T-helper 2 cell (primary cell): Measurements from ENCODE around the gene NLRC3.

Experiments
- DNase-seq, 5 experiments: peaks; one replicate each; pipeline versions ENCODE4 v3.0.0 to v3.0.0-alpha.2; 2012 to 2022

Gene NLRC3

DNA sequence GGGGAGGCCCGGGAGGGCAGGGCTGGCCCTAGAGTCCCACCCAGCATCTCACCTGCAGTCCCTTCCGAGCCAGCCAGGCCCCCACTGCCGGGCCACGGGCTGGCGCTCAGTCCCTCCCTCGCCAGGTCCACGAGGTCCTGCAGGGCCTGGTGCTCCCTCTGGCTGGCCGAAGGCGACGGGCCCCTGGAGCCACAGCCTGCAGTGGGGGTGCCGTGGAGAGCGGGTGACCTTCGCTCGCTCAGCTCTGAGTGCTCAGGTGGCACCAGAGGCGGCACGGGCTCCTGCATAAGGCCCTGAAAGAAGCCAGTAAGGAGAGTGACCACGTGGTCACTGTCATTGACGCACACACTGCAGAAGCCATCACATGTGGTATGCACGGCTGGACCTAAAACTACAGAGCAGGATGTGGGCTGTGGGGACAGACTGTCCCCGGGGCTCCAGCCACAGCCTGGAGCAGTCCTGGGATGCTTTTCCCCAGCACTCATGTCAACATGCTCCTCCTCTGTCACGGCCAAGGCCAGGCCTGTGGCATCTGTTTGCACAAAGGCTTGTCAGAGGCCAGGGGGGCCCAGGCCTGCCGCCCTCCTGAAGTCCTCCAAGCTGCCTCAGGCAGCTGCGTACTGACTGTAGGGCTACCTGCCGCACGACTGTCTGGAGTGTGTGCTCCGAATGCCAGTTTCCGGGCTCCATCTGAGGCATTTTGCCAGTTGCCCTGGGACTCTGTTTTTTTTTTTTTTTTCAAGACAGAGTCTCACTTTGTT lies 19.1 kb upstream of the NLRC3 start:
- DNase-seq = no peak

DNA sequence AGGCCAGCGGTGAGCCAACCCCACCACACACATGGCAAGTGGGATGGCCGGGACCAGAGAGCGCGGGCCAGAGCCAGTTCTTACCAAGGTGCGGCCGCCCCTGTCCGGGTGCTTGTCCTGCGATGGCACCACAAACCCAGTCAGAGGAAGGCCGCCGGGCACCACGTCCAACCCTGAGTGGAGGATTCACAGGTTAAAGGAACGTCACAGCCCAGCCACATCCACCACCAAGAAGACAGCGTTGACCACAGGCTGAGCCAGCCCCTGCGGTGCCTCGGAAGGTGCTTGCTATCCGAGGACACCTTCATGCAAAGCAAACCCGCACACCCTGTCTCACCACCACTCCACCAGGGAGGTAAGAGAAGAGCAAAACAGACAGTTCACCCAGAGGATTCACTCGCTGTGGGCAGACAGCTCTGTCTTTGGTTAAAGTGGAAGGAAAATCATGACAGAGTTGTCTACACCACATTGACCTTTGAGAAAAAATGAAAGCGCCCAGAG lies 18.4 kb upstream of the NLRC3 start:
- no peak for DNase-seq

DNA sequence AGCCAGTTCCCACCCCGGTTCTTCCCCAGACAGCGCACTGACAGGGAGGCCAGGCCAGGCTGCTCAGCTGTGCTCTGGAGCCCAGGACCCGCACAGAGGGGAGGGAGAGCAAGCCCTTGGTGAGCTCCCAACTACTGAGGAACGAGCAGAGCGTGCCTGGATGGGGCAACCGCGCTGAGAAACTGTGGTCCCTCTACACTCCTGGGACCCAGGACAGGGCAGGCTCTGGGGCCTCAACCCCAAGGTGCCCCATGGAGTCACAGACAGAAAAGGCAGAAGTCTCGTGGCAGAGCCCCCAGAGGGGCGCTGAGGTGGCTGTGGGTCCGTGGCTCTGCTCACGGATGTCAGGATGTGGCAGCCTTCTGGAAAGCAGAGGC lies 17.9 kb upstream of the NLRC3 start:
- no peak for DNase-seq

DNA sequence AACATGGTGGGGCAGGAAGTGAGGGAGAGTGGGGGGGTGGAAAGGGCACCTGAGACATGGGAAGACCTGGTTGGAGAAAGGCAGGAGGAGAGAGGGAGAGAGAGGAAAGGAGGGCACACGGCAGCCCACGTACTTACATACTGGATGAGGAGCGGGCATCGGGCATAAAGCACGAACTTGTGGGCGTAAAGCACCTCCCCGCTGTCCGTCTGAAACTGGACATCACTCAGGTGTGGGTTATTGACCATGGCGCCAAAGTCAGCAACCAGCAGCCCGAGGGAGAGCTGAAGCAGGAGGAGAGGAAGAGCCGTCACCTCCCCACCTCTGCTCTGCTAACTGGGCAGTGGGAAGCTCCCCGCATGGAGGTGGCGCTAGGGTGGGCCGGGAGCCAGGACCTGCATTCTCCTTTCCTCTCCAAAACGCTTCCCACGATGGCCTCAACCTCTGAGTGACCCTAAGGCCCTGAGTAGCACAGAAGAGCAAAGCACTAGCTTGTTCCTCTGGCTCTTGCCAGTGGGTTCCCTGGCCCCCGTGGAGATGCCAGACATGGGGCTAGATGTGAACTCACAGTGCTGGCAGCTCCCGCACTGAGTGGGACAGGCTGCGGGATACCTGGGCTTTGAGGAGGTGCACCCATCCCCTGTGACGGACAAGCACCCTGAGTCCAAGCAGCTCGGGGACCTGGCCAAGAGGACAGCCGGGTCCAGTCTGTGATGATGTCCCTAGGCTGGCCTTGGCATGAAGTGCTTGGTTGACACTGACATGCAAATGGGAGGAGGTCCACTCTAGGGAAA lies 17.3 kb upstream of the NLRC3 start:
- DNase-seq = no peak

DNA sequence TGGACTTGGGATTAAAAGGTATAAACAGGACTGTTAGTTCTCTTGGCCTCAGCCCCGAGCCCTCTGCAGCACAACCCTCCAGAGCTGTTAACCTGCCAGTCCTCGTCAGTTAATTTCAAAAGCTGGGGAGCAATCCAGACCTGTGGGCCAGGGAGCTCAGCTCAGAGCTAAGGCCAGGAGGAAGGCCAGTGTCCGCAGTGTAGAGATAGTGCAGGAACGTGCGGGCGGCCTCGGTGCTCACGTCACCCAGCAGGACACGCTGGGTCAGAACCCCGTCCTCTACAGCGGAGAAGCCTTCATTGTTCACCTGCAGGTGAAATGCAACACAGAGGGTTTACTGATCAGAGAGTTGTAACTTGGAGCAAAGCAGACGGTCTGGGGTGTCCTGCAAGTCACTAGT lies 15.4 kb upstream of the NLRC3 start:
- DNase-seq = no peak

DNA sequence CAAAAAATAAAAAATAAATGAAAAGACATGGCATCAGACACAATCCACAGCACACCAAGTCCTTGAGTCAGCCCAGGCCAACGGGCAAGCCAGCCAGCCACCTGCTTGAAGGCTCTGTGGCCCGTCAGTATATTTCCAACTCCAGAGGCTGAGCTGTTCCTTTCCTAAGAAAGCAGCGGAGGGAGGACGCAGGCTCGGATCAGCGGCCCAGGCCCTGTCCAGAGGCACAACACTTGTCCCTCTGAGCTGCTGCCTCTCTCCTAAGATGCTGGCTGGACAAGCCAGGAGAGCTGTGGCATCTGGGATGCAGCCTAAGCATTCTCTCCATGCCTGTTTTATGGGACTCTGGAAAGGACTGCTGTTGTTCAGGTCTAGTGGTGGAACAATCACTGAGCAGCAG lies 14.8 kb upstream of the NLRC3 start:
- no peak for DNase-seq

DNA sequence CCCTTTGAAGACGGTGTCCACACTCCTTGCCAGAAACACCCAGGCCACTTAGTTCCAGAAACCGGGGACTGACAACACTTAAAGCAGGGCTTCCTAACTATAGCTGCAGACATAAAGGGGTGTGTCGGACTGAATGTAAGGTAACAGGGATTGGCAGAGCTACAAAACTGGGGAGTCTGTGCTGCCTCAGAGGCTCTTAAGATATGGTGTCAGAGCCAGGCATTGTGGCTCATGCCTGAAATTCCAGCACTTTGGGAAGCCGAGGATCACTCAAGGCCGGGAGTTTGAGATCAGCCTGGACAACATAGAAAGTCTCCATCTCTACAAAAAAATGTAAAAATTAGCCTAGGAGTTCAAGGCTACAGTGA lies 14.2 kb upstream of the NLRC3 start:
- no peak for DNase-seq

DNA sequence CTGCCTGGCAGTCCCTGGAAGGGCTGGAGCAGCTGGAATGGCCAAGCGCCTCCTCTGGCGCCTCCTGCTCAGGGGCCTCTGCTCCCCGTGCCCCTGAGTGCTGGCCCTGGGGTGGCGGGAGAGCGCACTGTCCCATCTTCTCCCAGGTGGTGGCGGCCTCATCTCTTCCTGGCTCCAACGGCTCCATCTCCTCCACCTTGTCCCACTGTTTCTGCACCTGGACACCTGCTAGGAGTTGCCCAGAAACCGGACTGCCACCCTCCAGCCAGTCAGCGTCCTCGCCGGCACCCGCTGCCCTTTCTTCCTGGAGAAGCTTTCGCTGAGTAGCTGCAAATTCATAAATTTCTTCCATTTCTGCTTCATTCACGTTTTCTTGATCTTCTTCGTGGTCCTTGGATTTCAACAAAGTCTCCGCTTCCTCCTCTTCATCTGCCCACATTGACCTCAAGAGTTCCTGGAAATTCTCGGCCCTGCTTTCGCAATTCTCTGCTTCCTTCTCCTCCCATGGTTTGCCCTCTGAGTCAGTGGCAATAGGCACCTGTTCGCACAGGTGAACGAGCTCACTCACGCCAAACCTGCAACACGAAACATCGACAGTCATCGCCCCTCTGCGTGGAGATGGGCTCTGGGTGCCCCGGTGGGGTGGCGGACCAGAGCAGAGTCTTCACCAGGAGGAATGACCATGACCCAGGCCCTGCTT lies 13.7 kb upstream of the NLRC3 start:
- DNase-seq = no peak

DNA sequence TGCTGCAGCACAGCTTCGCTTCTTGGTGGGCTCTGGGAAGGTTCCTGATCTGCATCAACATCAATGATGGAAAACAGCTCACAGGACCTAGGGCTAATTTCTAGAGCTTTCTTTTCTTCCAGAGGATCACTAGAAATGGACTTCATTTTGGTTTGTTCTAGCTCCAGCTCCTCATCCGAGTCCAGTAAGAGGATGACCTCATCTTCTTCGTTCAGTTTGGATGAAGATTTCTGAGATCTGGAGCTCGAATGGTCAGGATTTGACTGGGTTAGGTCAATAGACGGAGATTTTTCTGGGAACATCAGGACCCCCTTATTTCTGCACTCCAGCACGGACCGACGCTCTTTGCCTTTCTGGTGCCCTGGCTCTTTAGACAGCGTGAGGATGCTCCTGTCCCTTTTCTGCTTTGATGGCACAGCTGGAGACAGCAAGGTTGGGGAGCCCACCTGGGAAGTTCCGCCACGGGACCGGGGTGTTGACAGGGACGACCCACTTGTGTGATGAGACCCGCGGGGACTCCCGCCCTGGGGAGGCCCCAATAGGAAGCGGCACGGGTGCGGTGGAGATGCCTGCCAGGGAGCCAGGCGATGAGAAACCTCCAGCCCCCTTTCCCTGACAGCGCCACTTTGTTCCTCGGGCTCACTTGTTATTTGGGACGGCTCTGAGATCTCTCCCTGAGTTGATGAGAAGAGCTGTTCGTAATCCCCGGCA lies 12.9 kb upstream of the NLRC3 start:
- no peak for DNase-seq

DNA sequence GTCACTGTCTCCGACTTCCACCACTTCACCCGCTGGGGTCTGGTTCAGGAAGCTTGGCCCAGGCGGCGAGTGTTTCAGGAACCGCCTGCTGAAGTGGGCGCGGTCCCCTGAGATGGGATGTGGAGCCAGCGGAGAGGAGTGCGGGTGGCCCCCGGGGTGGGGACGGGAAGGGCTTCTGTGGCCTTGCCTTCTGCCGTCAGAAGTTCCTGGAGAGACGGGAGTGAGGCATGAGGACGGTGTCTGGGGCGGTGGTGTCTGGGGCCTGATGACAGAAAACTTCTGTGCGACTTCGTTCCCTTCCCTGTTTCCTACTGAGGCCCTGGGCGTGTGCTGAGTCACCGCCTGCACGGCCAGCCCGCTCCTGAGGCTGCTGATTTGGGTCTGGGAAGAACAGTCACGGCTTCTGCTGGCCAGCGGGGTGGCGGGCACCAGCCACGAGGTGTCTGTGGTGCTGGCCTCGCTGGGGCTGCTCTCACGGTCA lies 12.3 kb upstream of the NLRC3 start:
- no peak for DNase-seq

DNA sequence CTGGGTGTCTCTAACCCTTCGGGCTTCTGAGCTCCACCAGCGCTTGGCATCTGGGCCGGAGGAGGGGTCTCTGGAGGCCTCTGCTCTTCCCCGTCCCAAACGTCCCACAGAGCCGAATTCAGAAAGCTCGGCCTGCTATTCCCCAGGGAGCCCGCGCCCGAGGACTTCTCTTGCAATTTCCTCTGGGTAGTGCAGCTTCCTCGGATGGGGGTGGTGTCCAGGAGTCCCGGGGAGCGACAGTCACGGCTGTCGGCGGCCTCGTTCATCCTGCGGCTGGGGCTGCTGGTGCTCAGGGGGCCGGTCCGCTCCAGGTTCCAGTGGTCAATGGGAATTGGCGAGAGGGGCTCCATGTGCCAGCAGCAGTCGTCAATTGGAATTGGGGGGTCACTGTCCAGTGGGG lies 11.8 kb upstream of the NLRC3 start:
- DNase-seq = no peak

DNA sequence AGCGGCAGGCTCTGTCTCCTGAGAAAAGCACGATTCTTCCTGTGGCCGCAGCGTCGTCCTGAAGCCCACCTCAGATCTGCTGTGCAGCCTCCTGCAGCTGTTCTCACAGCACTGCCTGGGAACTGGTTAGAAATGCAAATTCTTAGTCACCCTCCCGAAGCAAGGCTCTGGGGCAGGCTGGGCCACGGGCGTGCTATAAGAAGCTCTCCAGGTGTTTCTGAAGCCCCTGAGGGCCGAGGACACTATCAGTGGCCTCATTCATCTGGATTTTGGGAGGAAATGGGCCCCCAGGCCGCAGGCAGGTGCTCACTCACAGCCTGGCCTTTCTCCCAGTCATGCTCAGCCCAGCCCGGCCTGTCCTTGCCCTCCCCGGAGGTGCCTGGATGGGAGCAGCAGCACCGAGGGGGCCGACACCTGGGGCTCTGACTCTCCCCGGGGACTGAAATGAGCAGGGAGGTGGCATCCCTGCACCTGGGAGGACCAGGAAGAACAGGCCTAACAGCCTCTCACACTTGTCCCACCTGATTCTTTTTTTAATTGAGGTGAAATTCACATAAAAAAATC lies 10.4 kb upstream of the NLRC3 start:
- no peak for DNase-seq

DNA sequence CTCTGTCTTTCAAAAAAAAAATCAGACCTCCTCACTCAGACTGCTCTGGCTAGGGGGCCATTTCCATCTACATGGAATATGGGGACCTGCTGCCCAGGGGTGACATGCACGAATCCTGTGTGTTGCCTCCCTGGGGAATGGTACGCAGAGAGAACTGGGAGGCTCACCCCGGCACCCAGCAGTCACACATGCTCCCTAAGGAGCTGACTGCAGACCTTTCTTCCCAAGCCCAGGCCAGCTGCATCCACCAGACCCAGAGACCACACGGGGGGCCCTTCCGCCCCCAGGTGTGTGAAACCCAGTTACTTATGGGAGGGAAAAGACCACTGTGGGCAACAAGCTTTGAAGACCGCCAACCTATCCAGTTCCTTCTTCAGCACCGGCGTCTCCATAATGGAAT lies 7.2 kb upstream of the NLRC3 start:
- no peak for DNase-seq

DNA sequence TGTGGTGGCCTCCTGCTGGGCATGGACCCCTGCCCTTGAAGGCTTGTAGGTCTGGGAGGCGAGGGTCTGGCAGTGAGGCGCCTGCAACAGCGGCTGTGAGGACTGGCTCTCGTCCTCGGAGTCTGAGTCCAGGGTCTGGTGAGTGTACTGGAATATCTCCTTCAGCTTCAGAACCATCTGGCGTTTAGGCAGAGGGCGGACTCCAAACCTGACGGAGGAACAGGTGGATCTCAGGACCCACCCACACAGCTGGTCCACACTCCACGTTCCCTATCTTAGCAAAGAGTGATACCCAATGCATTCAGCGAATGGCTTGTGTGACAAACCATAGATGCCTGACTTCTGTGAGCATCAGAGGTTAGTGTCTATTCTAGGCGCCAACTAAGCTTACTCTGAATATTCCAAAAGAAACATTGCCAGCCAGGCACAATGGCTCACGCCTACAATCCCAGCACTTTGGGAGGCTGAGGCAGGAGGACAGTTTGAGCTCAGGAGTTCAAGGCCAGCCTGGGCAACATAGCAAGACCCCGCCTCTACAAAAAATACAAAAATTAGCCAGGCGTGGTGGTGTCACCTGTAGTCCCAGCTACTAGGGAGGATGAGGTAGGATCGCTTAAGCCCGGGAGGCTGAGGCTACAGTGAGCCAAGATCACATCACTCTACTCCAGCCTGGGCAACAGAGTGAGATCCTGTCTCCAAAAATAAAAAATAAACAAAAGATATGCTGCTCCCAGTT lies 6.3 kb upstream of the NLRC3 start:
- DNase-seq = no peak

DNA sequence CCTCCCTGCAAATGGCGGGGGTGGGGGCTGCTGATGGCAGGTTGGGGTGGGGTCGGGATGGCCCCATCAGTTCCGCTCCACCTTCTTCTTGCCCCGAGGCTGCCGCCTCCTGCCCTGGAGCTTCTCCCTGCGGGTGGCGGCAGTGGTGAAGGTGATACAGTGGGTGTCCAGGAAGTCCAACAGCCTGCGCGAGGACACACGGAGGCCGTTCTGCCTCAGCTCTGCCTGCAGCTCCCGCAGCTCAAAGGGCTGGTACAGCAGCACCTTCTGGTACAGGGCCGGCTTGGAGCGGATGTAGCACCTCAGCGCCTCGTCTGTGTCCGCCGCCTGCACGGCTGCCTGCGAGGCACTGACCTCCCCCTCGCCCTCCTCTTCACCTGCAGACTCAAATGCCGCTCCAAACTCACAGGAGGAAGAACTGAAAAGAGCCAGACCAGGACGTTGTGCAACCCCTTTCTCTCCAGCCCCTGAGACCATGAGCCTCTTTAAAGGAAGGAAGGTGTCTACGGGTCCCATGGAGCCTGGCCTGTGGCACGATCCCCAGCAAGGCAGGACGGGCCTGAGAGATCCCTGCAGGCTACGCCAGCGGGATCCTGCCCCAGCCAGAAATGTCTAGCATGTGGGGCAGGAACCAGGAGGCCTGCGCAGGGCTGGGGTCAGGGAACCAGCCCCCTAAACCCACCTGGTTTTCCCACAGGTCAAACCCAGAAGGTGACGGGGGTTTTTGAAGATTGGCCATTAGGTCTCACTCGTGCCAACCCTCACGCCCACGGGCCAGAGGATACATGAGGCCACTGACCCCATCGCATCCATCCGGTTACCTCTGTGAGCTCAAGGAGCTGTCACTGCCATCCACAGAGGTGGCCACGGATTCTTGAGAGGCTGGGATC lies 5.3 kb upstream of the NLRC3 start:
- no peak for DNase-seq

DNA sequence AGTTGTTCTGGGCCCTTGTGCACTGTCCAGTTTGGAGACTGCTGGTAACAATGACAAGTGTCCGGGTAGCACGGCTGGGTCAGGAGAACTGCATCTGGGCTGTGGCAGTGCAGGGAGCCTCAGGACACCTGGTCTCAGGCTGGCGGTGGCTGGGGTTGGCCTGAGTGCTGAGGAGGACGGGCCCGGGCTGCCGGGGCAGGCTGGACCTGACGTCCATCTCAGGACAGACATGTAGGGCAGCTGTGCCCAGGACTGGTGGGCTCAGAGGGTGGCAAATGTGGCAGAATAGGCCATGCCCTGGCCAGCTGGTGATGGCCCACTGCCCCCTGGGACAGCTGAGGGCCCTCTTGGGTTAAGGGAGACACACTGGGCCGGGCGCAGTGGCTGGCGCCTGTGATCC lies 4.2 kb upstream of the NLRC3 start:
- no peak for DNase-seq

DNA sequence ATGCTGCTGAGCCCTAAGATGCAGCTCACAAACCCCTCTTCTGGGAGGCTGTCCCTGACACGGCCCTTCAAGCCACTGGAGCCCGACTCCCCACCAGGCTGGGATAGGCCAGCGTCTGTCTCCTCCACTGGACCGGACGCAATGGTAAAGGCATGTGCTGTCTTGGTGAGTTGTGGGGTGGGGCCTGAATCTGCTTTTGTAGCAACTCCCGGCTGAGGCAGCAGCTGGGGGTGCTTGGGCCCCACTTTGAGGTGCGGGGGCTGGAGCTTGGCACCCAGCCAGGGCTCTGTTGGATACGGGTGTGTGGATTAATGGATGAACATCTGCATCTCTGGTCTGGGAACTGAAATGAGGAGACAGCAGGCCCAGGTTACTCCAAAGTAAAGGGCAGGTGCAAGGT lies 3.5 kb upstream of the NLRC3 start:
- DNase-seq = no peak

DNA sequence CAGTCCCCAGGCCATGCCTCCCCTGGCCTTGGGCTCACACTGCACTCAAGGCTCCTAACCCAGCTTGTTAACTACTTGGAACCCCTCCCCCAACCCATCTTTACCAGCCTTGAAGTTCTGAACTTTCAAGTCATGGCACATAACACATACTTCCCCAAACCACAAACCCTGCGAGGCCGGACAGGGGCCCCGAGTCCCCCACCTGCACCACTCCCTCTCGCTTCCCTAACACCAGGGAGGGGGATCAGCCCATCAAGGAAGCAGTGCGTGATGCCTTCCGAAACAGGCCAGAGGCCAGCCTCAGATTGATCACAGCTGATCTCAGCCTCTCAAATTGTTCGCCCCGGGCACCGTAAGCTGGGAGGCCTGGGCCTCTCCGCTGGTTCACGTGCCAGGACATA lies 3.0 kb upstream of the NLRC3 start:
- DNase-seq = no peak

DNA sequence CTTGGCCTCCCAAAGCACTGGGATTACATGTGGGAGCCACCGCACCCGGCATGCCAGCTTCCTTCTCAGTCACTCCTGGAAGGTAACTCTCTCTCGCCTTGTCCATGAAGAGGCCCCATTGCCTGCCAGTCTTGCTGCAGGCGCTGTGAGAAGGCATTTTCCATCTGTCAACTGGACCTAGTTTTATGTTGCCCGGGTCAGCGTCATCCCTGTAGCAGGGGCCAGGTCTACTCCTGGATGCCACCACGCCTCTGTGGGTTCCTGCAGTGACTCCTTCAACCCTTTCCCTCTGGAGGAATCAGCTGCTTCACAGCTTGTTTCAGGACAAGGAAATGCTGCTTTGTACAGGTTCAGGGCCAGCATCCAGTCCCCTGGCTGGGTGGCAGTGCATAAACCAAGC lies 2.6 kb upstream of the NLRC3 start:
- no peak for DNase-seq
